ENCODE measurements around the gene EXOSC9. TPM values are rescaled to one million over a fixed set of nuclear protein-coding genes. Genes with fewer than 3 reads are reported as not detected.

EXOSC9 gene
- total and polyA plus RNA-seq, 11 donors: 12.2 to 26.2 (median 17.1) TPM

DNA sequence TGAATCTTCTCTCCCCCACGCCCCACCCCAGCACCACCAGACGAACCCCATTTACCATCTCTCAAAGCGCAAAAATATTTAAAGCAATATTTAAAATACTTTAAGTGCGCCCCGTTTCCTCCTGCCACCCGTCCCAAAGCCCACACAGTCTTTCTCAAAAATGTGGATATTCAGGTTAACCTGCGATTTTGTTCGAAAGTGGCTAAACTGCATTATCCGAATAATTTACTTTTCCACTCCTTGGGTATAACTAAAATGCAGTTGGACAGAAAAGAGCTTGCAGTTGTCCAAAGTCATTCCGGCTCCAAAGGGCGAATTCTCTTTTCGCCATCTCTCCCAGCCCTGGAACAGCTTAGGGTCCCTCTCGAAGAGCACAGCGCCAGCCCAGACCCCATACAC is 36.8 kb upstream of the EXOSC9 start:
- H3K4me3 ChIP-seq: peak overlapping the region; percentile 10 to 56 (median 44)
- intact Hi-C loops (cut with DNase I): no loop called here
- DNase-seq: no peak
- H3K27me3 ChIP-seq: peaks cover 7 to 53% (median 19%) of the 10 kb centered on the region in 9 donors
- peaks cover 0 to 11% (median 5%) of the 10 kb centered on the region in 12 donors for H3K4me1 ChIP-seq
- no peak overlapping the region for H3K27ac ChIP-seq
- H3K9me3 ChIP-seq: no peaks in the 10 kb centered on the region
- 19 to 31% (median 25%) methylated on average over 13 to 14 of the region's 14 CpGs for WGBS, 4 donors
- TF ChIP-seq, protein P1, sequence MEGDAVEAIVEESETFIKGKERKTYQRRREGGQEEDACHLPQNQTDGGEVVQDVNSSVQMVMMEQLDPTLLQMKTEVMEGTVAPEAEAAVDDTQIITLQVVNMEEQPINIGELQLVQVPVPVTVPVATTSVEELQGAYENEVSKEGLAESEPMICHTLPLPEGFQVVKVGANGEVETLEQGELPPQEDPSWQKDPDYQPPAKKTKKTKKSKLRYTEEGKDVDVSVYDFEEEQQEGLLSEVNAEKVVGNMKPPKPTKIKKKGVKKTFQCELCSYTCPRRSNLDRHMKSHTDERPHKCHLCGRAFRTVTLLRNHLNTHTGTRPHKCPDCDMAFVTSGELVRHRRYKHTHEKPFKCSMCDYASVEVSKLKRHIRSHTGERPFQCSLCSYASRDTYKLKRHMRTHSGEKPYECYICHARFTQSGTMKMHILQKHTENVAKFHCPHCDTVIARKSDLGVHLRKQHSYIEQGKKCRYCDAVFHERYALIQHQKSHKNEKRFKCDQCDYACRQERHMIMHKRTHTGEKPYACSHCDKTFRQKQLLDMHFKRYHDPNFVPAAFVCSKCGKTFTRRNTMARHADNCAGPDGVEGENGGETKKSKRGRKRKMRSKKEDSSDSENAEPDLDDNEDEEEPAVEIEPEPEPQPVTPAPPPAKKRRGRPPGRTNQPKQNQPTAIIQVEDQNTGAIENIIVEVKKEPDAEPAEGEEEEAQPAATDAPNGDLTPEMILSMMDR (IDR thresholded peaks at IDR 0.05): no peak
- no peak for TF ChIP-seq POLR2A (IDR thresholded peaks at IDR 0.05)
- H3K36me3 ChIP-seq: no peaks in the 10 kb centered on the region
- no peak for ATAC-seq

DNA sequence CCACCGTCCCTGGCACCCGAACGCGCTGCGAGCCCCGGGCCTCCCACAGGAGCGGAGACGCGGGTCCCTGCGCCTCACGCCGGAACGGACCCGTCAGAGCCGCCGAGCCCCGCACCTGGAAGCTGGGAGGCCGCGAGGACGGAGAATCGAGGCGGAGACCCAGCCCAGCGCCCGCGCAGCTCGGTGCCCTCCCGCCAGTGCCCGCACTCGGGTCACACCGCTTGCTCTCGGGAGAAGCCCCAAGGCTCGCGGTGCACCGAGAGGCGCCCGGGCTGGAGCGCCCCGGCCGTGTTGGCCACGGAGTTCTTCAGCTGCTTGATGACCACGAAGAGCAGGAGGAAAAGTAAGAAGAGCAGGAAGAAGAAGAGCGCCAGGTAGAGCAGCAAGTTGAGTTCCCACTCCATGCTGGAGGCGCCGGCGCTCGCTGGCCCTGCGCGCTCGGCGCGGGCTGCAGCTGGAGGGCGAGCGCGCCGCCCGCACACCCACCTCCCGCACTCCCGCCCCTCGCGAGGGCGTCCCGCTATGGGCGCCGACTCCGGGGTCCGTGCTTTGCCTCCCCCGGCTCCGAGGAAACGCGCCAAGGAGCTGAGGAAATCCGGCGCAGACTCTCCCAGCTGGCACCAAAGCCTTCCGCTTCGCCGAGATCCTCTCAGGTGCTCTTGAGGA is 36.3 kb upstream of the EXOSC9 start, which contains the start of gene SMIM43:
SMIM43 (minus strand) TSS at position 463 of the 666 bp plus-strand sequence; CDS start at position 404, 59 bp downstream.
- DNase-seq (peak in 1 of 5 donors; percentile 22), ATAC-seq (peak in 2 of 4 donors; percentile 26 to 38)
- Histone ChIP-seq H3K4me3 (peak within 1 kb of the TSS; percentile 10 to 56 (median 44)), H3K27me3 (peaks cover 7 to 54% (median 19%) of the 10 kb centered on the region in 9 donors), H3K9me3 (no peaks in the 10 kb centered on the region), H3K27ac (no peak within 1 kb of the TSS), H3K36me3 (no peaks in the 10 kb centered on the region), H3K4me1 (peaks cover 0 to 11% (median 5%) of the 10 kb centered on the region in 12 donors)
- intact Hi-C loops (cut with DNase I): no loop called here
- TF ChIP-seq POLR2A (IDR thresholded peaks at IDR 0.05): no peak
- TF ChIP-seq, protein P1 (IDR thresholded peaks at IDR 0.05): no peak
- 0 to 2% (median 1%) methylated on average over 31 to 75 of the region's 75 CpGs for WGBS, 4 donors

DNA sequence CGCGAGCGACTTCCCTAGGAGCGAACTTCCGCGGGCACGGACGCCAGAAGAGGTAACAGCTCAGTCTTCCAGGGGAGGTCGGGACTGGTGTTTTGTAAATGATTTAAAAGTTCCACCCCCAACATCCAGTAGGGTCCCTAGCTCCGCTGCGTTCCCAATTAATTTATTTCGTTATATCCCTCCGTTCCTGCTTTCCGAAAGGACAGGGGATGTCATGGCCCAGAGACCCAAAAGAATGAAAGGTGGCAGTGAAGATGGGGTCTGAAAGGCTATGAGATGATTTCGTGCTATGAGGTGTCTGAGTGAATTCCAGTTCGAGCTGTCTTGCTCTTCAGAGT is 35.8 kb upstream of the EXOSC9 start:
- DNase-seq (no peak), ATAC-seq (no peak)
- Histone ChIP-seq H3K4me3 (peak overlapping the region in 11 of 12 donors; percentile 10 to 56 (median 44)), H3K27me3 (peaks cover 7 to 54% (median 19%) of the 10 kb centered on the region in 9 donors), H3K4me1 (peaks cover 0 to 11% (median 5%) of the 10 kb centered on the region in 12 donors), H3K9me3 (no peaks in the 10 kb centered on the region), H3K36me3 (no peaks in the 10 kb centered on the region), H3K27ac (no peak overlapping the region)
- intact Hi-C loops (cut with DNase I): no loop called here
- TF ChIP-seq, protein P1 (IDR thresholded peaks at IDR 0.05): no peak
- TF ChIP-seq POLR2A (IDR thresholded peaks at IDR 0.05): no peak
- WGBS, 4 donors: 10 to 26% (median 14%) methylated on average over 16 of the region's 16 CpGs

DNA sequence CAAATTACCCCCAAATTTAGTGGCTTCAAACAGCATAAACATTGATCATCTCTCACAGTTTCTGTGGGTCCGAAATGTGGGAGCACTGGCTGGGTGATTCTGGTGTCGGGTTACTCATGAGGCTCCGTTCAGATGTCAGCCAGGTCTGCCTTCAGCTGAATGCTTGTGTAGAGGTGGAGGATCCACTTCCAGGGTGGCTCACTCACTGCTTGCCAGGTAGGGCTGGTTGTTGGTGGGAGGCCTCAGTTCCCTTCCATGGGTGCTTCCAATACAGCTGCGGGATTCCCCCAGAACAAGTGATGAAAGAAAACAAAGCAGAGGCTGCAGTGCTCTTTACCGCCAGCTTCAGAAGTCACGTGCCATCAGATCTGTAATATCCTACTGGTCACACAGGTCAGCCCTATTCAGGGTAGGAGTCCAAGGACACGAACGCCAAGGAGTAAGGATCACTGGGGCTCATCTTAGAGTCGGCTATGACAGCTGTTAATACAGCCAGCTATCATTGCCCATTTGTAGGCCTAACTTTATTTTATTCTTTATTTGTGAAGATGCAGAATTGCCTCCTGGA is 35.1 kb upstream of the EXOSC9 start:
- Histone ChIP-seq H3K36me3 (no peaks in the 10 kb centered on the region), H3K27me3 (peaks cover 7 to 54% (median 19%) of the 10 kb centered on the region in 9 donors), H3K9me3 (no peaks in the 10 kb centered on the region), H3K27ac (no peak overlapping the region), H3K4me3 (no peak overlapping the region), H3K4me1 (peaks cover 0 to 11% (median 5%) of the 10 kb centered on the region in 12 donors)
- intact Hi-C loops (cut with DNase I): no loop called here
- ATAC-seq (no peak), DNase-seq (no peak)
- TF ChIP-seq, protein P1 (IDR thresholded peaks at IDR 0.05): no peak
- no peak for TF ChIP-seq POLR2A (IDR thresholded peaks at IDR 0.05)
- WGBS, 4 donors: 66 to 93% (median 86%) methylated on average over 9 of the region's 9 CpGs
